ENCODE measurements around the gene MAJIN. TPM values are rescaled to one million over a fixed set of nuclear protein-coding genes. Genes with fewer than 3 reads are reported as not detected.

MAJIN gene
- total RNA-seq, 1 donor from 2014 or later: not detected

Small RNAs within 50 kb of the gene (microRNA-seq; reads per million reads assigned to microRNA genes)
- gene MIR6749: not detected
- gene MIR6750: not detected
- gene MIR6879: not detected

Other genes with a start within 250 kb of the MAJIN start
- gene NRXN2, start 248.9 kb downstream of the MAJIN start, total RNA-seq: 0.86 TPM
- 38.4 TPM for gene RASGRP2, start 228.0 kb downstream of the MAJIN start, total RNA-seq
- gene PYGM, start 212.1 kb downstream of the MAJIN start, total RNA-seq: 183 TPM
- 182 TPM for gene SF1, start 193.6 kb downstream of the MAJIN start, total RNA-seq
- gene MAP4K2, start 168.9 kb downstream of the MAJIN start, total RNA-seq: 7.7 TPM
- 8.6 TPM for gene MEN1, start 161.6 kb downstream of the MAJIN start, total RNA-seq
- 0.35 TPM for gene CDC42BPG, start 127.5 kb downstream of the MAJIN start, total RNA-seq
- gene EHD1, start 93.5 kb downstream of the MAJIN start, total RNA-seq: 47.4 TPM
- gene ATG2A, start 54.9 kb downstream of the MAJIN start, total RNA-seq: 11.5 TPM
- 20.6 TPM for gene PPP2R5B, start 47.4 kb downstream of the MAJIN start, total RNA-seq
- gene GPHA2, start 36.2 kb downstream of the MAJIN start, total RNA-seq: not detected
- 2.0 TPM for gene BATF2, start 24.9 kb upstream of the MAJIN start, total RNA-seq
- gene ARL2, start 42.1 kb upstream of the MAJIN start, total RNA-seq: 126 TPM
- gene SNX15, start 55.3 kb upstream of the MAJIN start, total RNA-seq: 18.0 TPM
- gene SAC3D1, start 69.1 kb upstream of the MAJIN start, total RNA-seq: 7.8 TPM
- 3.1 TPM for gene NAALADL1, start 86.4 kb upstream of the MAJIN start, total RNA-seq
- 1.4 TPM for gene CDCA5, start 111.9 kb upstream of the MAJIN start, total RNA-seq
- gene ZFPL1, start 112.1 kb upstream of the MAJIN start, total RNA-seq: 19.9 TPM
- gene VPS51, start 124.1 kb upstream of the MAJIN start, total RNA-seq: 88.1 TPM
- 72.4 TPM for gene TM7SF2, start 139.8 kb upstream of the MAJIN start, total RNA-seq
- gene ZNHIT2, start 145.6 kb upstream of the MAJIN start, total RNA-seq: 5.7 TPM
- gene FAU, start 150.0 kb upstream of the MAJIN start, total RNA-seq: 666 TPM
- 33.5 TPM for gene MRPL49, start 150.2 kb upstream of the MAJIN start, total RNA-seq
- 29.9 TPM for gene SYVN1, start 162.4 kb upstream of the MAJIN start, total RNA-seq
- not detected for gene SPDYC, start 198.1 kb upstream of the MAJIN start, total RNA-seq
- gene CAPN1, start 209.8 kb upstream of the MAJIN start, total RNA-seq: 66.9 TPM

Measured in Right ventricle myocardium superior (tissue), 1 donor.